Measurements from ENCODE around the gene RAG2.

RAG2 gene

DNA sequence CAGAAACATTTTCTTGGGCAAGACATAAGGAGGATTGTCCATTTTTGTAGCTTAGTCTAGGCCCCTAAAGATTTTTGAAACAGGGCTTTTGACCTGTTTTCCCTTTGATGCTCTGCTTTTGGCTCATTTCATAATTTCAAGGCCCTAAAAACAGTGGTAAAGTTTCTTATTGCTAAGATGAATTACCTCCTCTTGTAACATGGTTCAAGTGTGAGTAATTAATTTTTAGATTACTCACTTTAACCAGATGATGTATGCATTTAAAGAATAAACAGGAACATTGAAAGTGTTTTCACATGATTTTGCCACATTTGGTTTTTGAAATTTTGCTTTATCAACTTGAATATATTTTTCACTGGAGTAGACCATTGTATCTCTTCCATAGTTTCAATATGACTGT is 1.2 kb downstream of the RAG2 start:
- no peak overlapping the region for H3K27ac ChIP-seq
- TF ChIP-seq, protein P1, sequence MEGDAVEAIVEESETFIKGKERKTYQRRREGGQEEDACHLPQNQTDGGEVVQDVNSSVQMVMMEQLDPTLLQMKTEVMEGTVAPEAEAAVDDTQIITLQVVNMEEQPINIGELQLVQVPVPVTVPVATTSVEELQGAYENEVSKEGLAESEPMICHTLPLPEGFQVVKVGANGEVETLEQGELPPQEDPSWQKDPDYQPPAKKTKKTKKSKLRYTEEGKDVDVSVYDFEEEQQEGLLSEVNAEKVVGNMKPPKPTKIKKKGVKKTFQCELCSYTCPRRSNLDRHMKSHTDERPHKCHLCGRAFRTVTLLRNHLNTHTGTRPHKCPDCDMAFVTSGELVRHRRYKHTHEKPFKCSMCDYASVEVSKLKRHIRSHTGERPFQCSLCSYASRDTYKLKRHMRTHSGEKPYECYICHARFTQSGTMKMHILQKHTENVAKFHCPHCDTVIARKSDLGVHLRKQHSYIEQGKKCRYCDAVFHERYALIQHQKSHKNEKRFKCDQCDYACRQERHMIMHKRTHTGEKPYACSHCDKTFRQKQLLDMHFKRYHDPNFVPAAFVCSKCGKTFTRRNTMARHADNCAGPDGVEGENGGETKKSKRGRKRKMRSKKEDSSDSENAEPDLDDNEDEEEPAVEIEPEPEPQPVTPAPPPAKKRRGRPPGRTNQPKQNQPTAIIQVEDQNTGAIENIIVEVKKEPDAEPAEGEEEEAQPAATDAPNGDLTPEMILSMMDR (conservative IDR thresholded peaks at IDR 0.05), result no peak
- no peak for TF ChIP-seq ZFX (IDR thresholded peaks at IDR 0.05)

DNA sequence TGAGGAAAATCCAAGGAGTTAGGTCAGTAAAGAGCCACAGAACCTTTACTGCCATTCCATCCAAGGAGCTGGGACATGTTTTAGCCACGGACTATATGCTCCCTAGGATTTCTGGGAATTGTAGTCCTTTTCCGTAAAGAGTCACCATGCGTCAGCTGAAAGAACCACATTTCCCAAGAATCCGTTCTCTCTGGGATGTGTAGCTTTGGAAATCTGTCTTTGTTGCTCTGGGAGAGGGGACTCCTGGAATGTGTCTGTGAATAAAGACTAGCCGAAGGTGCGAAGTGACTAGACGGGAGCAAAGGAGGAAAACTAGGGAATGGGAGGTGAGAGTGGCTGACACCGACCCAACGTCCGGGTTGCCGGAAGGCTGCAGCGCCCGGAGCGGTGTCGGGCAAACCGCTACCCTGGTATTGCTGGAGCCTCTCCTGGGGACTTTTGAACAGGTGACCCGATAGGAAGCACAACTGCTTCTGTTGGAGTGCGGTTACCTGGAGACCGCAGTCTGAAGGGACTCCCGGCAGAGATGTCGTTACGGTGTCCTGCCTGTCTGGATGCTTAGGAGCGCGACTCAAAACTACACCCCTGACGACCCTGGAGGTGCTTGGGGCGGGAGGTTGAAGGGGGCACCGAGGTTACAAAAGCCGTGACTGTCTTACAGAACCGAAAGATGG is 3.6 kb downstream of the RAG2 start, which contains the start of gene IFTAP:
Gene IFTAP (plus strand): TSS at position 187 of the 674 bp plus-strand sequence. CDS start 15,602 bp downstream, outside the sequence.
- peak within 1 kb of the TSS; percentile 30; the same call in 1 of the 2 replicates for H3K27ac ChIP-seq
- no peak for TF ChIP-seq ZFX (IDR thresholded peaks at IDR 0.05)
- TF ChIP-seq, protein P1 (conservative IDR thresholded peaks at IDR 0.05), result no peak

DNA sequence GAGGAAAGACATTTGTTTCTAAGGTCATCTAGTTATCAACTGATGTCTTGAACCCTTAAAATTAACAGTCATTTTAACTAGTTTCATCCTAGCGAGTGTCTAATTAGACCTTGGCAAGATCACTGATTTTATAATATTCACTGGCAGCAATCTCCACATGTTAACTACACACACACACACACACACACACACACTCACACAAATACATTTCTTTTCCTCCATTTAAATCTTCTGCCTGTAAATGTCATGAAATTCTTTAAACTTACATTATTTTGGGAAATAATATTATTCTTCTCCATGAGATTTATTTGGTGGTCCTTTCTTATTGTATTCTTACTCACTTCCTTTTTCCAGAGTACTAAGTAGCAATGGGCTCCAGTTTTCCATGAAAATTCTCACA is 6.6 kb downstream of the RAG2 start:
- no peak for TF ChIP-seq ZFX (IDR thresholded peaks at IDR 0.05)
- TF ChIP-seq, protein P1 (conservative IDR thresholded peaks at IDR 0.05), result no peak
- H3K27ac ChIP-seq, result no peak overlapping the region

DNA sequence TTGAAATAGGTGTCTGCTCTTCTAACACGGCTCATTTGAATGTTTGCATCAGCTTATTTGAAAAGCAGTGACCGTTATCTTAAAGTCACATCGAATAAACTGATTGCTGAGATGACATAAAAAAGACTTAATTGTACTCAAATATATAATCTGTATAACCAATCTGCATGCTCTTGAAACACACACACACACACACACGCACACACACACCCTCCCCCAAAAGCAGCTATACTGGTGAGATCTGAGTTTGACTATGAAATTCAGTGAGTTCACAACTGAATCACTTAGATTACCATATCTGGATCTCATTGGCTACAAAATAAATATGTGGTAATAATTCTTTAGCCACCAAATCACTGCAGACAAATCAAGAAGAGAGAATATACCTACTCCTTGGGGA is 7.5 kb downstream of the RAG2 start:
- TF ChIP-seq, protein P1 (conservative IDR thresholded peaks at IDR 0.05), result no peak
- H3K27ac ChIP-seq, result no peak overlapping the region

DNA sequence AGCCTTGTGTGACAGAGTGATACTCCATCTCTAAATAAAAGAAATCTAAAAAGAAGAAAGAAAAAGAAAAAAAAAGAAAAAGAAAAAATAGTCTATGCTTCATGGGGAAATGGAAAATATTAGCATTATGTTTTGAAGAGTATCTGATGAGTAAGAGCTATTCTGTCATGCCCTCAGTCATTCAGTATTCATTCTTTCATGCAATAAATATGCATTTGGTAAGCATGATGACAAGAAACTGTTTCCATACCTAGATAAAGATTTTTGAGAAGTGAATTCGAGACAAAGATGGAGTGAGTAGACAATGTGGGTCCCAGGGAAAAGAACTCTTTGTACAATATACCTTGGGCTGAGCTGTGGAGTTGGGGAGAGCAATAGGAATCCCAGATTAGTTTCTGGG is 9.9 kb downstream of the RAG2 start:
- TF ChIP-seq ZFX (IDR thresholded peaks at IDR 0.05), result no peak
- TF ChIP-seq, protein P1 (conservative IDR thresholded peaks at IDR 0.05), result no peak
- no peak overlapping the region for H3K27ac ChIP-seq

DNA sequence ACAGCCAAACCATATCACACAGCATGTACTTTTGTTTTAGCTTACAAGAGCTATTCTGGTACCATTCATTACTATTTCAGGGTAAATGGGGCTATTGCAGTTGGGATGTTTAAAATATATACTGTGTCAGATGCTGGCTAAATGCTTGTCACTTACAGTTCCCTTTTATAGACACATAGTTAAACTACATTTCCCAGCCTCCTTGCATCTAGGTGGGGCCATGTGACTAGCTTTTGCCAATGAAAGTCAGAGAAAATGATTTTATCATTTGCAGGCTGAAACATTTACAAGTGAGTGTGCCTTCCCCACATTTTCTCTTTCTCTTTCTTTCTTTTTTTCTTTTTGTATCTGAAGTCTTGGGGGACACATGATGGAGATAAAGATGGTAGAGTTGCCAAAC is 11.5 kb downstream of the RAG2 start:
- H3K27ac ChIP-seq, result no peak overlapping the region
- TF ChIP-seq, protein P1 (conservative IDR thresholded peaks at IDR 0.05), result no peak

DNA sequence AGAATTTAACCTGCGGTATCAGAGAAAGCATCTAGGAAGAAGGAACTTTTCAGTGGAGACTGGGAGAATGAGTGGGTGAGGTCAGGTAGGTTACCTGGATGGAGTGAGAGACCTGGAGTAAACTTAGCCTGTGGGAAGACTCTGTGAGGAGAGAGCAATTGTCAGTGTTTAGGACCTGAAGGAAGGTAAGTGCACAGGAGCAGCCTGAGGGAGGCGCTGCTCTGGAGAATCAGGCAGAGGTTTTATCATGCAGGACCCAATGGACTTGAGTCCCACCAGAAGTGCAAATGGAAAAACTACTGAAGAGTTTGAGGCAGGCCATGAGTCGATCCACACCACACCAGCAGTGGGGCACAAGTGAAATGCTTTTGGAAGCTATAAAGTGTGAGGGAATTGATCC is 14.4 kb downstream of the RAG2 start:
- TF ChIP-seq, protein P1 (conservative IDR thresholded peaks at IDR 0.05), result no peak
- no peak for TF ChIP-seq ZFX (IDR thresholded peaks at IDR 0.05)
- H3K27ac ChIP-seq, result no peak overlapping the region
